ENCODE results near the gene NQO1. TPM values are rescaled to one million over a fixed set of nuclear protein-coding genes. Genes with fewer than 3 reads are reported as not detected.
"Not testable (repeated sequence)": the region's sequence is repeated elsewhere in the genome, so short reads cannot be mapped to it uniquely, and the experiment has no call there.

Gene NQO1
- polyA plus RNA-seq, 1 experiment: 580 TPM

DNA sequence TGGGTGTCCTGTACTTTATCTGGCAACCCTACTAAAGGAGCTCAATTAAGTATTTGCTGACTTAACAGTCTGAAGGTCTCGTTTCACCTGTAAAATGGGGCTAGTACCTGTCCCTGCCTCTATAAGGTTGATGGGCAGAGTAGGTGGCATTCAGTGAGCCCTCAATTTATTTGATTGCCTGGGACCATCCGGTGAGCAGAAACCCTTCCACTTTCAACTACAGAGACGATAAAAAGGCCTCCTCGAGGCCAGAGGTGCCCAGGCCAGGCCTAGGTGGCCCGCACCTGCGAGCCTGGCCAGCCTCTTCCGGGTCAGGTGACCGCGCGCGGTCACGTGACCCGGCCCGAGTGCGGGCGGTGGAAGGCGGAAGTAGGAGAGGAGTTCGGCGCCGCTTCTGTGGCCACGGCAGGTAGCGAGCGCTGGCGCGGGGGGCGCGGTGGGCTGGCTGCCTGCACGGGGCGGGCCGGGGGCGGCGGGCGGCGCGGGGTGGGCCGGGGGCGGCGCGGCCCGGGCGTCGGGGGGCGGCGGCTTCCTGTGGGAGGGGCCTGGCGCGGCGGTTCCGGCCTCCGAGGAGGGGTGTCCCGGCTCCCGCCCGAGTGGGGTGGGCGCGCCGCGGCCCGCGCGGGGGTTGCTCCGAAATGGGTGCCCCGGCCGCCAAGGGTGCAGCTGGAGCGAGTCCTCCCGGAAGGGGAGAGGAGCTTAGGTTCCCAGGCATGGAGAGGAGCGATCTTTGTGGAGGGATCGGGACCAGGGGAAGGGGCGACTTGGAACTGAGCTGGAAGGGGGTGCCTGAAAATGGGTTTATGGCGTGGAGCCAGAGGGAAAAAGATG lies 35.8 kb upstream of the NQO1 start, which contains the start of gene WWP2:
Gene WWP2 (plus strand): TSS at position 350 of the 831 bp plus-strand sequence. CDS start 24,679 bp downstream, outside the sequence.
- TF ChIP-seq, protein P1, sequence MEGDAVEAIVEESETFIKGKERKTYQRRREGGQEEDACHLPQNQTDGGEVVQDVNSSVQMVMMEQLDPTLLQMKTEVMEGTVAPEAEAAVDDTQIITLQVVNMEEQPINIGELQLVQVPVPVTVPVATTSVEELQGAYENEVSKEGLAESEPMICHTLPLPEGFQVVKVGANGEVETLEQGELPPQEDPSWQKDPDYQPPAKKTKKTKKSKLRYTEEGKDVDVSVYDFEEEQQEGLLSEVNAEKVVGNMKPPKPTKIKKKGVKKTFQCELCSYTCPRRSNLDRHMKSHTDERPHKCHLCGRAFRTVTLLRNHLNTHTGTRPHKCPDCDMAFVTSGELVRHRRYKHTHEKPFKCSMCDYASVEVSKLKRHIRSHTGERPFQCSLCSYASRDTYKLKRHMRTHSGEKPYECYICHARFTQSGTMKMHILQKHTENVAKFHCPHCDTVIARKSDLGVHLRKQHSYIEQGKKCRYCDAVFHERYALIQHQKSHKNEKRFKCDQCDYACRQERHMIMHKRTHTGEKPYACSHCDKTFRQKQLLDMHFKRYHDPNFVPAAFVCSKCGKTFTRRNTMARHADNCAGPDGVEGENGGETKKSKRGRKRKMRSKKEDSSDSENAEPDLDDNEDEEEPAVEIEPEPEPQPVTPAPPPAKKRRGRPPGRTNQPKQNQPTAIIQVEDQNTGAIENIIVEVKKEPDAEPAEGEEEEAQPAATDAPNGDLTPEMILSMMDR (IDR thresholded peaks at IDR 0.05; ENCODE audit: low read depth, low read length): no peak
- H3K27ac ChIP-seq (ENCODE audit: low read depth, low read length): peak within 1 kb of the TSS; percentile 80
- peak; percentile 16 for DNase-seq (ENCODE audit: low read depth, low spot score)
- H3K4me3 ChIP-seq (ENCODE audit: low read depth, low read length): peak within 1 kb of the TSS; percentile 98
- POLR2A ChIA-PET: interaction anchor here (0.6 to 1.0 kb wide), 2 partner anchors 36 to 526 kb away, joined by 4 to 6 read pairs; partner anchors contain the start of gene NQO1
- CTCF ChIA-PET: interaction anchor here (0.6 to 3.6 kb wide), 4 partner anchors 8 to 168 kb away, joined by 3 to 12 read pairs (median 8); partner anchors contain the start of gene NOB1
- H3K27me3 ChIP-seq (ENCODE audit: control insufficient read depth, insufficient read depth, low read length): peaks cover under 1% of the 10 kb centered on the region
- H3K9me3 ChIP-seq (ENCODE audit: control insufficient read depth, insufficient read depth, low read length): no peaks in the 10 kb centered on the region

DNA sequence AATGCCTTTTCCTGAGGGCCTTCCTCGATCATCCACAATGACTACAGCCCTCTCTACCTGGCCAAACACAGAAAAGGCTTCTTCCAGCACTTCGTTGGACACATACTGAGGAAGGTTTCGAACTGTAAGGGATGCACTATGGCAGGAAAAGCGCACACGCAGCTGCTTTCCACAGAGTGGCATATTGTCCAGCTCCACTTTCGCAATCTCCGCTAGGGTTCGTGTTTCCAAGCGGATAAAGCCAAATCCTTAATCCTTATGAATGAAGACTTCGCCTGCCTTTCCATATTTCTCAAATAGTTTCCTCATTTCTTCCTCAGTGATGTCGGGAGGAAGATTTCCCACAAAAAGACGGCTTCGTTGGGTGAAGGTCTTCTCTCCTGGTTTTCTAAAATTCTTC lies 31.0 kb upstream of the NQO1 start:
- CTCF ChIA-PET: interaction anchor here (5.4 kb wide), 1 partner anchor 360 kb away, joined by 61 read pairs; no protein-coding TSS in a partner anchor
- POLR2A ChIA-PET; H3K9me3 ChIP-seq (ENCODE audit: control insufficient read depth, insufficient read depth, low read length); H3K27me3 ChIP-seq (ENCODE audit: control insufficient read depth, insufficient read depth, low read length); H3K4me3 ChIP-seq (ENCODE audit: low read depth, low read length); H3K27ac ChIP-seq (ENCODE audit: low read depth, low read length); DNase-seq (ENCODE audit: low read depth, low spot score): not testable (repeated sequence)

DNA sequence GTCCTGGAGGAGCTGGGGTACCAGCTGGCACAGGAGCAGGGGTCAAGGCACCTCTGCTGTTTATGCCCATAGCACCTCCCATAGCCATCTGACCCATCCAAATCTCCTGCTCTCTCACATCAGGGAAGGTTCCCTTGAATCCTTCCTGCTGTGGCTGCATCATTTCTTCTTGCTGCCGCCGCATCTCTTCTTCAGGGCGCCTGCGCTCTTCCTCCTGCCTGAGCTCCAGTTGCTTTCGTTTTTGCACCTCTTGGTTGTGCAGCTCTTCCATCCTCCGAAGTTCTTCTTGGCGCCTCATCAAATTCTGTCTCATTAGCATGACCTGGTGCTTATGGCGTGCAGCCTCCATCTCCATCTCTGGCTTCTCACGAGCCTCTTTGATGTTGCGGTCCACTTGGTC lies 30.3 kb upstream of the NQO1 start:
- POLR2A ChIA-PET: interaction anchor here (0.6 kb wide), 1 partner anchor 45 kb away, joined by 3 read pairs; no protein-coding TSS in a partner anchor
- TF ChIP-seq, protein P1 (IDR thresholded peaks at IDR 0.05; ENCODE audit: low read depth, low read length): no peak
- no peak for DNase-seq (ENCODE audit: low read depth, low spot score)
- CTCF ChIA-PET: interaction anchor here (5.4 kb wide), 1 partner anchor 359 kb away, joined by 61 read pairs; no protein-coding TSS in a partner anchor
- peaks cover 4% of the 10 kb centered on the region for H3K27me3 ChIP-seq (ENCODE audit: control insufficient read depth, insufficient read depth, low read length)
- H3K27ac ChIP-seq (ENCODE audit: low read depth, low read length): no peak overlapping the region
- H3K9me3 ChIP-seq (ENCODE audit: control insufficient read depth, insufficient read depth, low read length): peaks cover 5% of the 10 kb centered on the region; the same call in 1 of the 2 replicates
- no peak overlapping the region for H3K4me3 ChIP-seq (ENCODE audit: low read depth, low read length)

DNA sequence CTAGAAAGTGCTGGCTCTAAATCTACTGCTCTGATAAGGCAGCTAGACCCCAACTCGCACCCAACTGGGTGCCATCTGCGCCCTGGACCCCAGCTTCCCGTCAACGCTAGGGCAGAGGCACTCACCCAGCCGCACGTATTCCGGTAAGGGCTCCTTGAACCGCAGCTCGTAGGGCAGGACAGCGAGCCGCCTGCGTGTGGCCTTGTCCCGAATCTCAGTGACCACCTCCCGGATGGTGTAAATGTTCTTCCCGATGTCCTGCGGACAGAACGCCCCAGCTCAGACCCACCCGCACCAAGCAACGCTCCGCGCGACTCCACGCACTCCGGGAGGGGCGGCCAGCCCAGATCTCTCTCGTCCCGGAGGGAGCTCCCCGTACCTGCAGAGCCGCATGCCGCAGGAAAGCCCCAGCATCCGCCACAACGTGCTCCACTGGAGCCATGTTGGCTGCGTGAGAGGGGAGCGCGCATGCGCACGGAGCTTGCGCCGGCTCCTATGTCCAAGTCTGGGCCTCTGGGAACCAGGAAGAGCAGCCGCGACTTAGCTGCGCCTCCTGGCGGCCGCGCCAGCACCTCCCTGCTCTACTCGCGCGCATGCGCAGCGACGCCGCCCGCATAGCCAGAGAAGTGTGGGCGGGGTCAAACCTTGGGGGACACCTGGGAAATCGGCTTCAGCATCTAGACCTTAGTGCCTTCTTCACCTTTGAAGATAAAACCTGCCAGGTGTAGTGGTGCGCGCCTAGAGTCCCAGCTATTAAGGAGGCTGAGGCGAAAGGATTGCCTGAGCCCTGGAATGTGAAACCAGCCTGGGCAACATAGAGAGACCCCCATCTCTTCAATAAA lies 28.3 kb upstream of the NQO1 start, which contains the start of gene NOB1:
Gene NOB1 (minus strand): TSS at position 458 of the 842 bp plus-strand sequence. CDS start 16 bp downstream, at position 442.
- Histone ChIP-seq H3K27ac (ENCODE audit: low read depth, low read length) (peak within 1 kb of the TSS; percentile 11), H3K4me3 (ENCODE audit: low read depth, low read length) (peak within 1 kb of the TSS; percentile 100), H3K9me3 (ENCODE audit: control insufficient read depth, insufficient read depth, low read length) (peaks cover 5% of the 10 kb centered on the region; the same call in 1 of the 2 replicates), H3K27me3 (ENCODE audit: control insufficient read depth, insufficient read depth, low read length) (peaks cover 4% of the 10 kb centered on the region)
- DNase-seq (ENCODE audit: low read depth, low spot score): peak; percentile 95
- TF ChIP-seq, protein P1 (IDR thresholded peaks at IDR 0.05; ENCODE audit: low read depth, low read length): peak; percentile 99
- CTCF ChIA-PET: interaction anchor here (0.5 to 5.4 kb wide), 62 partner anchors 8 to 497 kb away, joined by 3 to 61 read pairs (median 4); partner anchors contain the start of genes NQO1, TERF2 and WWP2
- POLR2A ChIA-PET: interaction anchor here (0.5 to 2.3 kb wide), 10 partner anchors 8 to 373 kb away, joined by 3 to 18 read pairs (median 4); partner anchors contain the start of gene NQO1

DNA sequence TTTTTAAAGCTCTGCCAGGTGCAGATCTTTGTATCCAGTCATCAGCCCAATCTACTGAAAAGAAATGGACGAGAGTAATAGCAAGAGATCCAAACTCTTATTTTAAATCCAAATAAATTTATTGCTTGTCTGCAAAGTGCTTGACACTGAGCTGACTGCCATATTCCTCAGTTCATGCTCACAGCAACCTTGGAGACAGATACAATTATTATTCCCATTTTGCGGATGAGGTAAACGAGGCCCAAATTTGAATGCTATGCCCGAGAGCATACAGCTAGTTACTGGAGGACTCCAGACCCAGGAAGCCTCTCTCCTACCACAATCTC lies 27.7 kb upstream of the NQO1 start:
- Histone ChIP-seq H3K27me3 (ENCODE audit: control insufficient read depth, insufficient read depth, low read length) (peaks cover 4% of the 10 kb centered on the region), H3K27ac (ENCODE audit: low read depth, low read length) (no peak overlapping the region), H3K4me3 (ENCODE audit: low read depth, low read length) (peak overlapping the region; percentile 100), H3K9me3 (ENCODE audit: control insufficient read depth, insufficient read depth, low read length) (peaks cover 5% of the 10 kb centered on the region; the same call in 1 of the 2 replicates)
- TF ChIP-seq, protein P1 (IDR thresholded peaks at IDR 0.05; ENCODE audit: low read depth, low read length): no peak
- ChIA-PET CTCF (interaction anchor here (0.5 to 5.4 kb wide), 56 partner anchors 8 to 410 kb away, joined by 3 to 61 read pairs (median 4); partner anchors contain the start of genes NQO1, TERF2 and WWP2), POLR2A (interaction anchor here (1.0 to 2.3 kb wide), 6 partner anchors 13 to 357 kb away, joined by 3 to 18 read pairs (median 6); partner anchors contain the start of gene NQO1)
- DNase-seq (ENCODE audit: low read depth, low spot score): no peak

All from AG04450 (cell line).